Skin of body (tissue), 2 donors: ENCODE results near the gene DIPK1B. TPM values are rescaled to one million over a fixed set of nuclear protein-coding genes. Genes with fewer than 3 reads are reported as not detected.

ENCODE experiments used
- DNase-seq: peaks from one replicate; lab custom pipeline; 2025; lab: John Stamatoyannopoulos, UW
- total RNA-seq: library from RNA; depleted of rRNA; stranded (reverse); fragments of >200 nt; gene quantifications from one replicate; pipeline ENCODE4 v1.2.3, GENCODE V29; 2014

The DIPK1B gene
- total RNA-seq, 1 donor from 2014 or later = 7.0 TPM

GRCh38 chr9:136738960-136739359, 26.6 kb downstream of the DIPK1B start:
- DNase-seq = no peak

GRCh38 chr9:136739509-136739908, 27.1 kb downstream of the DIPK1B start:
- no peak for DNase-seq

GRCh38 chr9:136740069-136740468, 27.7 kb downstream of the DIPK1B start:
- DNase-seq = no peak

GRCh38 chr9:136740491-136740890, 28.1 kb downstream of the DIPK1B start:
- no peak for DNase-seq

GRCh38 chr9:136740971-136741882, 28.9 kb downstream of the DIPK1B start:
- no peak for DNase-seq

- no peak for DNase-seq
These were observed 29.7 kb downstream of the DIPK1B start for GRCh38 chr9:136741883-136742571.

GRCh38 chr9:136742591-136743391, 30.4 kb downstream of the DIPK1B start, which contains the start of gene LCN10:
Gene LCN10 (minus strand): TSS chr9:136742940. CDS start chr9:136742903, 37 bp downstream.
- DNase-seq = no peak

GRCh38 chr9:136743639-136744211, 31.4 kb downstream of the DIPK1B start:
- DNase-seq = no peak

- no peak for DNase-seq
These were observed 32.4 kb downstream of the DIPK1B start for GRCh38 chr9:136744773-136745172.

- no peak for DNase-seq
These were observed 33.2 kb downstream of the DIPK1B start for GRCh38 chr9:136745389-136746154.

GRCh38 chr9:136746155-136746490, 33.8 kb downstream of the DIPK1B start:
- DNase-seq = no peak

GRCh38 chr9:136746621-136747020, 34.2 kb downstream of the DIPK1B start:
- DNase-seq = no peak

- no peak for DNase-seq
These were observed 35.0 kb downstream of the DIPK1B start for GRCh38 chr9:136747161-136748060.

GRCh38 chr9:136748201-136748600, 35.8 kb downstream of the DIPK1B start, which contains the start of gene LCN6:
Gene LCN6 (minus strand): TSS chr9:136748525. CDS start chr9:136748483, 42 bp downstream.
- DNase-seq = no peak

- no peak for DNase-seq
These were observed 36.6 kb downstream of the DIPK1B start for GRCh38 chr9:136748666-136749611.

GRCh38 chr9:136750526-136750925, 38.2 kb downstream of the DIPK1B start:
- no peak for DNase-seq

- no peak for DNase-seq
These were observed 38.9 kb downstream of the DIPK1B start for GRCh38 chr9:136751244-136751643.

- no peak for DNase-seq
These were observed 39.4 kb downstream of the DIPK1B start for GRCh38 chr9:136751814-136752213.
